ENCODE data around the gene CDR2L. TPM values are rescaled to one million over a fixed set of nuclear protein-coding genes. Genes with fewer than 3 reads are reported as not detected.
"Not testable (repeated sequence)": the region's sequence is repeated elsewhere in the genome, so short reads cannot be mapped to it uniquely, and the experiment has no call there.

The CDR2L gene
- total RNA-seq, 4 donors from 2014 or later: 14.6 to 36.7 (median 24.3) TPM

DNA sequence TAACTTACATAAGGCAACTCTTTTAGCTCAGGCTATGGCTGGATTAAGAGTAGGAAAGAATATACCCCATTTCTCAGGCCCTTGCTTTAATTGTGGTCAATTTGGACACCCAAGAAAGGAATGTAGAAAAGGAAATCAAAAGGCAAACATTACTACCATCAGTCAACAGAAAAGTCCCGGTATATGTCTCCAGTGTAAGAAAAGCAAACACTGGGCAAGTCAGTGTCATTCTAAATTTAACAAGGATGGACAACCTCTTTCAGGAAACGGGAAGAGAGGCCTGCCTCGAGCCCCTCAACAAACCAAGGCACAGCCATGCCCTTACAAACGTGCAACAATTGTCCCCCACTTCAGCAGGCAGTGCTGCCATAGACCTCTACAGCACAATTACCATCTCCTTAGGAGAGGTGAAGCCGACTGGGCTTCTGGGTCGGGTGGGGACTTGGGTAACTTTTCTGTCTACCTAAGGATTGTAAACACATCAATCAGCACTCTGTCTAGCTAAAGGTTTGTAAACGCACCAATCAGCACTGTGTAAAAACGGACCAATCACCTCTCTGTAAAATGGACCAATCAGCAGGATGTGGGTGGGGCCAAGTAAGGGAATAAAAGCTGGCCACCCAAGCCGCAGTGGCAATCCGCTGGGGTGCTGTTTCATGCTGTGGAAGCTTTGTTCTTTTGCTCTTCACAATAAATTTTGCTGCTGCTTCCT lies 37.4 kb downstream of the CDR2L start:
- Histone ChIP-seq H3K27ac (replicated peaks in 1 of 4) (no peak overlapping the region), H3K4me1 (no peaks in the 10 kb centered on the region), H3K4me3 (no peak overlapping the region), H3K36me3 (peaks cover 25 to 34% (median 29%) of the 10 kb centered on the region in 4 donors), H3K9me3 (no peaks in the 10 kb centered on the region), H3K27me3 (no peaks in the 10 kb centered on the region)
- TF ChIP-seq, protein P1, sequence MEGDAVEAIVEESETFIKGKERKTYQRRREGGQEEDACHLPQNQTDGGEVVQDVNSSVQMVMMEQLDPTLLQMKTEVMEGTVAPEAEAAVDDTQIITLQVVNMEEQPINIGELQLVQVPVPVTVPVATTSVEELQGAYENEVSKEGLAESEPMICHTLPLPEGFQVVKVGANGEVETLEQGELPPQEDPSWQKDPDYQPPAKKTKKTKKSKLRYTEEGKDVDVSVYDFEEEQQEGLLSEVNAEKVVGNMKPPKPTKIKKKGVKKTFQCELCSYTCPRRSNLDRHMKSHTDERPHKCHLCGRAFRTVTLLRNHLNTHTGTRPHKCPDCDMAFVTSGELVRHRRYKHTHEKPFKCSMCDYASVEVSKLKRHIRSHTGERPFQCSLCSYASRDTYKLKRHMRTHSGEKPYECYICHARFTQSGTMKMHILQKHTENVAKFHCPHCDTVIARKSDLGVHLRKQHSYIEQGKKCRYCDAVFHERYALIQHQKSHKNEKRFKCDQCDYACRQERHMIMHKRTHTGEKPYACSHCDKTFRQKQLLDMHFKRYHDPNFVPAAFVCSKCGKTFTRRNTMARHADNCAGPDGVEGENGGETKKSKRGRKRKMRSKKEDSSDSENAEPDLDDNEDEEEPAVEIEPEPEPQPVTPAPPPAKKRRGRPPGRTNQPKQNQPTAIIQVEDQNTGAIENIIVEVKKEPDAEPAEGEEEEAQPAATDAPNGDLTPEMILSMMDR (IDR thresholded peaks at IDR 0.05): no peak
- TF ChIP-seq EP300 (IDR thresholded peaks at IDR 0.05) (no peak), POLR2AphosphoS5 (IDR thresholded peaks at IDR 0.05) (no peak), POLR2A (IDR thresholded peaks at IDR 0.05; ENCODE audit: low read depth) (no peak)
- intact Hi-C loops (cut with DNase I): no loop called here
- DNase-seq (ENCODE audit: extremely low spot score): no peak
- 91% methylated on average over 10 of the region's 10 CpGs for WGBS

DNA sequence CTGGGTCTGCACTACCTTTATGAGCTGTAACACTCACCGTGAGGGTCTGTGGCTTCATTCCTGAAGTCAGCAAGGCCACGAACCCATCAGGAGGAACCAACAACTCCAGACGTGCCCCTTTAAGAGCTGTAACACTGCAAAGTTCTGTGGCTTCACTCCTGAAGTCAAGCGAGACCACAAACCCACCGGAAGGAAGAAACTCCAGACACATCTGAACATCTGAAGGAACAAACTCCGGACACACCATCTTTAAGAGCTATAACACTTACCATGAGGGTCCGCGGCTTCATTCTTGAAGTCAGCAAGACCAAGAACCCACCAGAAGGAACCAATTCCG lies 37.9 kb downstream of the CDR2L start:
- DNase-seq (ENCODE audit: extremely low spot score); H3K27ac ChIP-seq (replicated peaks in 1 of 4); H3K9me3 ChIP-seq; intact Hi-C loops (cut with DNase I); H3K27me3 ChIP-seq; H3K4me1 ChIP-seq; H3K4me3 ChIP-seq: not testable (repeated sequence)
- WGBS: 85% methylated on average over 9 of the region's 9 CpGs
- H3K36me3 ChIP-seq: peaks cover 22 to 29% (median 25%) of the 10 kb centered on the region in 4 donors

DNA sequence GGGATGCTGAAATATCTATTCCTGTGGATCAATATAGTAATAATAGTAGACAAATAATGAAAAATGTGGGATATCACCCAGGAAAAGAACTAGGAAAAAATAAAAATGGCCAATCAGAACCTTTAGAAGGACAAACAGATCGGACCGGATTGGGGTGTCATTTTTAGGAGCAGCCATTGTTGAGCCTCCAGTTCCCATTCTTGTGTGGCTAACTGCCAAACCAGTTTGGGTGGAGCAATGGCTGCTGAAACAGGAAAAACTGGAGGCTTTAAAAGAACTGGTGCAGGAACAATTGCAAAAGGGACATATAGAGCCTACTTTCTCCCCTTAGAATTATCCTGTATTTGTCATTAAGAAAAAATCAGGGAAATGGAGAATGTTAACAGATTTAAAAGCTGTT lies 39.2 kb downstream of the CDR2L start:
- DNase-seq (ENCODE audit: extremely low spot score); intact Hi-C loops (cut with DNase I); H3K27me3 ChIP-seq; H3K27ac ChIP-seq (replicated peaks in 1 of 4); H3K9me3 ChIP-seq; H3K4me3 ChIP-seq; H3K4me1 ChIP-seq: not testable (repeated sequence)
- WGBS: 75% methylated on average over 2 of the region's 2 CpGs
- peaks cover 9 to 16% (median 12%) of the 10 kb centered on the region in 4 donors for H3K36me3 ChIP-seq

DNA sequence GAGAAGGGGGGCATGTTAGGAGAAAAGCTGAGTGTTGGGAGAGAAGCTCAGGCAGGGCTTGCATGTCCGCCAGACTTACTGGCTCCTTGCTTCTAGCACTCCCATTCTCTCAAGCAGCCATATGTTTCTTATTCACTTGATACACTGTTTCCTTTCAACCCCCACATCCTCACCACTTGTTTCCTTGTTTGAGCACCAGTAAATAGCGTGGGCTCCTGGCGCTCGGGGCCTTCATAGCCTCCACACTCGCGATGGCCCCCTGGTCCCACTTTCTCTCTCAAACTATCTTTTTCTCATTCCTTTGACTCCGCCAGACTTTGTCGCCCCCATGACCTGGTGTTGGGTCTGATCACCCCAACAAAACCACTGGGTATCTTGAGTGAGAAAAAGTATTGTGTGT lies 42.7 kb downstream of the CDR2L start:
- Histone ChIP-seq H3K27me3 (no peaks in the 10 kb centered on the region), H3K9me3 (no peaks in the 10 kb centered on the region), H3K4me1 (peaks cover 23 to 32% (median 30%) of the 10 kb centered on the region in 4 donors), H3K36me3 (no peaks in the 10 kb centered on the region), H3K27ac (replicated peaks in 1 of 4) (no peak overlapping the region), H3K4me3 (no peak overlapping the region)
- TF ChIP-seq POLR2A (IDR thresholded peaks at IDR 0.05; ENCODE audit: low read depth) (no peak), POLR2AphosphoS5 (IDR thresholded peaks at IDR 0.05) (no peak), EP300 (IDR thresholded peaks at IDR 0.05) (no peak)
- TF ChIP-seq, protein P1 (IDR thresholded peaks at IDR 0.05): no peak
- WGBS: 91% methylated on average over 8 of the region's 8 CpGs
- no peak for DNase-seq (ENCODE audit: extremely low spot score)
- intact Hi-C loops (cut with DNase I): loop anchor here (5.0 kb wide), 2 partner anchors 43 to 58 kb away; partner anchors contain the start of genes CDR2L and HID1

DNA sequence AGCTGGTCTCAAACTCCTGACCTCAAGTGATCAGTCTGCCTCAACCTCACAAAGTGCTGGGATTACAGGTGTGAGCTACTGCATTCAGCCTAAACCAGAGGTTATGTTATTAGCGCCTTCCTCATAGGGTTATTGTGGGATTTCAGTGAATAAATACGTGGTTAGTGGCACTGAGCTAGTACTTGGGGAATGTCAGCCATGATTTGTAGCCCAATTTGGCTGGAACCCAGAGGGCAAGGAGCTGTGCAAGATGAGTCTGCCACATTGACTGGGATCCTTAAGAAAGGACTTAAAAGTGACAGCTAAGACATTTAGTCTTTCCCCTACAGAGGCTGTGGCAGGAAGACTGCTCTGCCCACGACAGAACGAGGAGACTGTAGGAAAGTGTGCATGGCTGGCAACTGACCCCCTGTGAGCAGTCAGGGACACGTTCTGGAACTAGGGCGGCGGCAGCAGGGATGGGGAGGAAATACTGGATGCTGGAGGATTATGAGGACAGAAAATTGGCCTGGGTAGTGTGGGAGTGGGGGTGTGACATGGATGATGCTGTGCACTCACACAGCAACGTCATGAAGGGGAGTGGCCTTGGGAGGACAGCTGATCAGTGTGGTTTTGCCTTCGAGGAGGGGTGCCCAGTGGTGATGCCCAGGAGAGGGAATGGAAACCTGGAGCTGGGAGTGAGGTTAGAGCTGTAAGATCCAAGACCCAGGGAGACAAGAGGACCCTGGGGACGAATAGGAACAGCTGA lies 44.7 kb downstream of the CDR2L start:
- Histone ChIP-seq H3K27me3 (no peaks in the 10 kb centered on the region), H3K4me3 (peak overlapping the region; percentile 67 to 88 (median 76)), H3K4me1 (peaks cover 37 to 52% (median 50%) of the 10 kb centered on the region in 4 donors), H3K27ac (replicated peaks in 1 of 4) (peak overlapping the region; percentile 92 to 98 (median 96)), H3K36me3 (no peaks in the 10 kb centered on the region), H3K9me3 (no peaks in the 10 kb centered on the region)
- DNase-seq (ENCODE audit: extremely low spot score): peak; percentile 95
- 14% methylated on average over 10 of the region's 10 CpGs for WGBS
- intact Hi-C loops (cut with DNase I): loop anchor here (5.0 kb wide), 2 partner anchors 45 to 60 kb away; partner anchors contain the start of genes CDR2L and HID1
- TF ChIP-seq POLR2A (IDR thresholded peaks at IDR 0.05; ENCODE audit: low read depth) (no peak), POLR2AphosphoS5 (IDR thresholded peaks at IDR 0.05) (peak; percentile 41 to 58), EP300 (IDR thresholded peaks at IDR 0.05) (no peak)
- TF ChIP-seq, protein P1 (IDR thresholded peaks at IDR 0.05): no peak
